Pancreas (tissue), 10 donors: ENCODE data around the gene CCDC192. TPM values are rescaled to one million over a fixed set of nuclear protein-coding genes. Genes with fewer than 3 reads are reported as not detected.

Experiments used
- ATAC-seq, 4 donors: fragments of 200-7000 bp; cut with Tn5 transposase; one replicate each; pipeline versions ENCODE4 v1.8.0 to v1.9.1; 2020; ENCODE audit warnings: mild to moderate bottlenecking in 4 of 4, moderate library complexity in 4 of 4
- DNase-seq, 6 donors: peaks; one replicate each; pipeline ENCODE4 v3.0.0-alpha.2; 2020
- FAIRE-seq: peaks from 2 replicates; lab custom pipeline; 2012; peaks lifted over from hg19 to GRCh38; lab: Jason Lieb, UNC
- H3K27ac ChIP-seq, 4 donors: fragments of 200-600 bp; sonication (generic); 1 replicate in 3 of 4; 2 replicates in 1 of 4; pipeline versions ENCODE4 v1.5.0 to v1.8.0; 2020
- H3K27me3 ChIP-seq, 4 donors: fragments of 200-600 bp; one replicate each; pipeline ENCODE4 v1.8.0; 2021
- H3K36me3 ChIP-seq, 3 donors: fragments of 200-600 bp; sonication (generic) in 1 of 3; one replicate each; pipeline versions ENCODE4 v1.5.0 to v1.8.0; 2020 to 2021
- H3K4me1 ChIP-seq, 3 donors: fragments of 200-600 bp; one replicate each; pipeline ENCODE4 v1.8.0; 2021
- H3K4me3 ChIP-seq, 4 donors: fragments of 200-600 bp; sonication (generic) in 2 of 4; one replicate each; pipeline versions ENCODE4 v1.5.0 to v1.8.0; 2020 to 2021
- H3K9me3 ChIP-seq, 4 donors: fragments of 200-600 bp; one replicate each; pipeline ENCODE4 v1.8.0; 2021
- CTCF ChIP-seq, 4 donors: fragments of 200-600 bp; sonication (generic) in 3 of 4; IDR thresholded peaks; one replicate each; pipeline versions ENCODE4 v1.5.0 to v1.8.0; 2021; ENCODE audit warnings: antibody characterized with exemption in 4 of 4
- WGBS, 2 donors: extraction: QIAGEN DNeasy Blood & Tissue Kit; methylation state at CpG; one replicate each; pipeline ENCODE4 v1.1.7; 2013; 5-methylcytosine and 5-hydroxymethylcytosine counted together
- intact Hi-C, 3 donors: fragments of 100-400 bp; cut with DNase I; formaldehyde crosslinking; loops; one replicate each; pipeline versions ENCODE4 v1.11.1 to v1.14.2; 2022
- polyA plus RNA-seq, 2 donors: library from polyadenylated mRNA; stranded (reverse); fragments of 200-250 nt; gene quantifications; one replicate each; pipeline ENCODE4 v1.2.3, GENCODE V29; 2013
- total RNA-seq, 6 donors: library from RNA; stranded (reverse); fragmentation: NEBNext Ultra II Directional in 4 of 6; extraction: Animal tissue kit (Norgen Biotek cat#: 25700) in 4 of 6; gene quantifications; one replicate each; pipeline versions ENCODE4 v1.2.1 to v1.2.4, GENCODE V29; 2021 to 2023
- donor health status: healthy with polysubstance abuse.
- donor health status: DM: no; HTN: no; CAD: no; lungs with moderate emphysema.
- donor health status: DM: no; HTN: no; CAD: no.
- donor health status: control.
- donor health status: control.
- donor health status: Bipolar disorder and iron deficiency.
- donor health status: DM: yes; HTN: yes; CAD: no.
- donor health status: DM: no; HTN: no; CAD: no.
- donor health status: DM: no; HTN: no; CAD: no.
- donor health status: DM: yes; HTN: yes; CAD: no.

Gene CCDC192
- total and polyA plus RNA-seq, 8 donors: not detected

- FAIRE-seq (no peak), ATAC-seq (no peak), DNase-seq (no peak)
- H3K27ac ChIP-seq: no peak overlapping the region
- H3K27me3 ChIP-seq: no peaks in the 10 kb centered on the region
- TF ChIP-seq CTCF (IDR thresholded peaks at IDR 0.05): no peak
- no peaks in the 10 kb centered on the region for H3K9me3 ChIP-seq
- no peak overlapping the region for H3K4me3 ChIP-seq
- H3K36me3 ChIP-seq: no peaks in the 10 kb centered on the region
- no peaks in the 10 kb centered on the region for H3K4me1 ChIP-seq
- intact Hi-C loops: no loop called here
Measured at GRCh38 chr5:127863161-127863560, 160.0 kb downstream of the CCDC192 start.

- ATAC-seq: no peak
- TF ChIP-seq CTCF (IDR thresholded peaks at IDR 0.05): no peak
- Histone ChIP-seq H3K4me3 (no peak overlapping the region), H3K9me3 (no peaks in the 10 kb centered on the region), H3K4me1 (no peaks in the 10 kb centered on the region), H3K36me3 (no peaks in the 10 kb centered on the region), H3K27ac (no peak overlapping the region), H3K27me3 (no peaks in the 10 kb centered on the region)
- peak; percentile 41 for FAIRE-seq
- WGBS, 2 donors: 75 to 81% methylated on average over 7 of the region's 7 CpGs
- no peak for DNase-seq
- intact Hi-C loops: no loop called here
Measured at GRCh38 chr5:127863610-127864395, 160.6 kb downstream of the CCDC192 start.

DNA sequence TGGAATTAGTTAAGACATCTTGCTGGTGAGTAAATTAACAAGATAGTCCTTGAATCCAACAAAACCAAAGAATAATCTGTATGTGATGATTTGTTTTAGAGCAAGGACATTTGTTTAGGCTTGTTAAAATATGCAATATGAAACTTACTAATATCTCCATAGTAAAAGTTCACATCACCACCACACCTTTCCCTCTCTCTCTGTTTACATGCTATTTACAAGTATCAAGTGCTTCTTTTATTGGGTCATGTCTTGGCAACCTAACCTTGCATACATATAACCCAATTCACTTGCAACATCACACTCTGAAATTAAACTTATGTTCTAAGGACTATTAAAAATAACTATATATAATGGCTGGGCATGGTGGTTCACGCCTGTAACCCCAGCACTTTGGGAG is 161.3 kb downstream of the CCDC192 start:
- intact Hi-C loops: no loop called here
- TF ChIP-seq CTCF (IDR thresholded peaks at IDR 0.05): no peak
- no peak for ATAC-seq
- H3K36me3 ChIP-seq: no peaks in the 10 kb centered on the region
- 91 to 92% methylated on average over 1 of the region's 1 CpG for WGBS, 2 donors
- H3K4me1 ChIP-seq: no peaks in the 10 kb centered on the region
- no peak for DNase-seq
- no peaks in the 10 kb centered on the region for H3K9me3 ChIP-seq
- no peak for FAIRE-seq
- no peaks in the 10 kb centered on the region for H3K27me3 ChIP-seq
- H3K27ac ChIP-seq: no peak overlapping the region
- H3K4me3 ChIP-seq: no peak overlapping the region

GRCh38 chr5:127865273-127865672 is 162.1 kb downstream of the CCDC192 start:
- WGBS, 2 donors: 22 to 28% methylated on average over 1 of the region's 1 CpG
- no peak for ATAC-seq
- Histone ChIP-seq H3K4me3 (no peak overlapping the region), H3K27ac (no peak overlapping the region), H3K4me1 (no peaks in the 10 kb centered on the region), H3K27me3 (no peaks in the 10 kb centered on the region), H3K9me3 (no peaks in the 10 kb centered on the region), H3K36me3 (no peaks in the 10 kb centered on the region)
- no peak for TF ChIP-seq CTCF (IDR thresholded peaks at IDR 0.05)
- no peak for FAIRE-seq
- DNase-seq: no peak
- intact Hi-C loops: no loop called here

- TF ChIP-seq CTCF (IDR thresholded peaks at IDR 0.05): no peak
- H3K27me3 ChIP-seq: no peaks in the 10 kb centered on the region
- WGBS, 2 donors: 65 to 67% methylated on average over 6 of the region's 6 CpGs
- DNase-seq (no peak), FAIRE-seq (no peak), ATAC-seq (no peak)
- H3K4me3 ChIP-seq: no peak overlapping the region
- no peak overlapping the region for H3K27ac ChIP-seq
- no peaks in the 10 kb centered on the region for H3K9me3 ChIP-seq
- intact Hi-C loops: no loop called here
- no peaks in the 10 kb centered on the region for H3K4me1 ChIP-seq
- H3K36me3 ChIP-seq: no peaks in the 10 kb centered on the region
Measured at GRCh38 chr5:127867022-127867783, 164.0 kb downstream of the CCDC192 start.
